Mesothelial cell of epicardium (in vitro differentiated cells): ENCODE data around the gene ZPBP. TPM values are rescaled to one million over a fixed set of nuclear protein-coding genes. Genes with fewer than 3 reads are reported as not detected.

Experiments
- DNase-seq, 2 experiments: peaks; one replicate each; pipeline ENCODE4 v3.0.0; 2021; ENCODE audit warnings: low spot score in 2 of 2; ENCODE audit not compliant: unreplicated experiment in 2 of 2
- H3K27ac Mint-ChIP-seq: 2 replicates; pipeline ENCODE4 v1.8.0; 2021; ENCODE audit warnings: mixed read lengths
- H3K27me3 Mint-ChIP-seq: 2 replicates; pipeline ENCODE4 v1.8.0; 2021; ENCODE audit warnings: low read depth, mixed read lengths
- H3K36me3 Mint-ChIP-seq: 2 replicates; pipeline ENCODE4 v1.8.0; 2021; ENCODE audit warnings: mixed read lengths
- H3K4me1 Mint-ChIP-seq: 2 replicates; pipeline ENCODE4 v1.8.0; 2021; ENCODE audit warnings: mixed read lengths
- H3K4me3 Mint-ChIP-seq: 2 replicates; pipeline ENCODE4 v1.8.0; 2021; ENCODE audit warnings: mild to moderate bottlenecking, moderate library complexity, mixed read lengths
- H3K9me3 Mint-ChIP-seq: 2 replicates; pipeline ENCODE4 v1.8.0; 2021; ENCODE audit warnings: mixed read lengths
- total RNA-seq: library from RNA; stranded (reverse); gene quantifications from 3 replicates; pipeline ENCODE4 v1.2.1, GENCODE V29; 2021
- TF ChIP-seq, protein P1 (sequence below): fragments of 200-600 bp; sonication (generic); IDR thresholded peaks from one replicate; pipeline ENCODE4 v1.5.0; 2021; ENCODE audit warnings: antibody characterized with exemption; ENCODE audit not compliant: unreplicated experiment

The ZPBP gene
- total RNA-seq, 1 donor from 2014 or later: not detected

DNA sequence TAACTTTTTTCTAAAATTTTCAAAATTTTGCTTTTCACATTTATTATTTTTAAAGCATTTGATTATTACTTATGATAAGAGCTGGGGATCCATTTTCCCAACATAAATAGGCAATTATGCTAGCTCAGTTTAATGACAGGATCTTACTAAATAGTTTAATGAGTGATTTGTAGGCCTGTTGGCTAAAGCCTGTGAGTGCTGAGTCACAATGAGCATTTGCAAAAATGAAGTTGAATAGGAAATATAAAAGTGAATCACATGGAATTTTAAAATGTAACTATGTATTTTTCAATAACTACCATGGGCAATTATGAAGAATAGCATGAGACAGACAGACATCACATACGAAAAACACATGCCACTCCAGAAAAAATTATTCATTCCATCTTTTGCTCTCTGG, 45.1 kb upstream of the ZPBP start:
- no peaks in the 10 kb centered on the region for H3K4me1 Mint-ChIP-seq
- no peak overlapping the region for H3K27ac Mint-ChIP-seq
- H3K4me3 Mint-ChIP-seq: no peak overlapping the region

DNA sequence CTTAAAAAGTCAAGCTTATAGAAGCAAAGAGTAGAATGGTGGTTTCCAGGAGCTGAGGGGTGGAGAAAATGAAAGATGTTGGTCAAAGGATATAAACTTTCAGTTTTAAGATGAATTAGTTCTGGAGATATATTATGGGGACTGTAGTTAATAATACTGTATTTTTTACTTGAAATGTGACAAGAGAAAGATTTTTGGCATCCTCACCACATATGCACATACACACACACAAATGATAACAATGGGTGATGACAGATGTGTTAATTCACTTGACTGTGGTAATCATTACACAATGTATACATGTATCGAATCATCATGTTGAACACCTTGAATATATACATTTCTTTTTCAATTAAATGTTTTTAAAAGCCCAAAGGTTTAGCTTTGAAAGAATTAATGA, 32.7 kb upstream of the ZPBP start:
- no peak for DNase-seq
- Mint-ChIP-seq H3K9me3 (peaks cover 7% of the 10 kb centered on the region), H3K27ac (no peak overlapping the region), H3K4me1 (no peaks in the 10 kb centered on the region), H3K36me3 (no peaks in the 10 kb centered on the region), H3K27me3 (peaks cover 3% of the 10 kb centered on the region), H3K4me3 (no peak overlapping the region)
- TF ChIP-seq, protein P1, sequence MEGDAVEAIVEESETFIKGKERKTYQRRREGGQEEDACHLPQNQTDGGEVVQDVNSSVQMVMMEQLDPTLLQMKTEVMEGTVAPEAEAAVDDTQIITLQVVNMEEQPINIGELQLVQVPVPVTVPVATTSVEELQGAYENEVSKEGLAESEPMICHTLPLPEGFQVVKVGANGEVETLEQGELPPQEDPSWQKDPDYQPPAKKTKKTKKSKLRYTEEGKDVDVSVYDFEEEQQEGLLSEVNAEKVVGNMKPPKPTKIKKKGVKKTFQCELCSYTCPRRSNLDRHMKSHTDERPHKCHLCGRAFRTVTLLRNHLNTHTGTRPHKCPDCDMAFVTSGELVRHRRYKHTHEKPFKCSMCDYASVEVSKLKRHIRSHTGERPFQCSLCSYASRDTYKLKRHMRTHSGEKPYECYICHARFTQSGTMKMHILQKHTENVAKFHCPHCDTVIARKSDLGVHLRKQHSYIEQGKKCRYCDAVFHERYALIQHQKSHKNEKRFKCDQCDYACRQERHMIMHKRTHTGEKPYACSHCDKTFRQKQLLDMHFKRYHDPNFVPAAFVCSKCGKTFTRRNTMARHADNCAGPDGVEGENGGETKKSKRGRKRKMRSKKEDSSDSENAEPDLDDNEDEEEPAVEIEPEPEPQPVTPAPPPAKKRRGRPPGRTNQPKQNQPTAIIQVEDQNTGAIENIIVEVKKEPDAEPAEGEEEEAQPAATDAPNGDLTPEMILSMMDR: no peak

More for the DNA sequence above, 45.1 kb upstream of the ZPBP start:
- Mint-ChIP-seq H3K36me3 (no peaks in the 10 kb centered on the region), H3K9me3 (peaks cover 4% of the 10 kb centered on the region), H3K27me3 (peaks cover 13% of the 10 kb centered on the region)
- no peak for DNase-seq
- TF ChIP-seq, protein P1: no peak

DNA sequence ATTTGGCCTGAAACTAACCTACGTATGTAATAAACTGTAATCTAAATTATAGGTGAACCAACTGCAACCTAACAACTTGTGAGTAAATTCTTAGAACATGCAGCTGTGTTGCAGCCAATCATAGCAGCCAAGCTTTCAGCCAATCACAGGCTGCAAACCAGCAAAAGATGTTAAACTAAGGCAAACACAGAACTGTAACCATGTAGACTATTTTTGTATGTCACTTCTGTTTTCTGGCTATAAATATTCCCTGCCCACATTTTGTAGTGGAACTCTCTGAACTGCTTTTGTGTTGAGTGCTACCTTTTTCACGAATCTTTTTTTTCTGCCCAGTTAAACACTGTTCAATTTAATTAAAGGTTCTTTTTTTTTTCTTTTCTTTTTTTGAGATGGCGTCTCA, 28.2 kb upstream of the ZPBP start:
- no peaks in the 10 kb centered on the region for H3K36me3 Mint-ChIP-seq
- DNase-seq: no peak
- no peak overlapping the region for H3K4me3 Mint-ChIP-seq
- H3K4me1 Mint-ChIP-seq: peaks cover 7% of the 10 kb centered on the region
- H3K27ac Mint-ChIP-seq: no peak overlapping the region
- H3K9me3 Mint-ChIP-seq: no peaks in the 10 kb centered on the region
- peaks cover 4% of the 10 kb centered on the region for H3K27me3 Mint-ChIP-seq
- TF ChIP-seq, protein P1: no peak

DNA sequence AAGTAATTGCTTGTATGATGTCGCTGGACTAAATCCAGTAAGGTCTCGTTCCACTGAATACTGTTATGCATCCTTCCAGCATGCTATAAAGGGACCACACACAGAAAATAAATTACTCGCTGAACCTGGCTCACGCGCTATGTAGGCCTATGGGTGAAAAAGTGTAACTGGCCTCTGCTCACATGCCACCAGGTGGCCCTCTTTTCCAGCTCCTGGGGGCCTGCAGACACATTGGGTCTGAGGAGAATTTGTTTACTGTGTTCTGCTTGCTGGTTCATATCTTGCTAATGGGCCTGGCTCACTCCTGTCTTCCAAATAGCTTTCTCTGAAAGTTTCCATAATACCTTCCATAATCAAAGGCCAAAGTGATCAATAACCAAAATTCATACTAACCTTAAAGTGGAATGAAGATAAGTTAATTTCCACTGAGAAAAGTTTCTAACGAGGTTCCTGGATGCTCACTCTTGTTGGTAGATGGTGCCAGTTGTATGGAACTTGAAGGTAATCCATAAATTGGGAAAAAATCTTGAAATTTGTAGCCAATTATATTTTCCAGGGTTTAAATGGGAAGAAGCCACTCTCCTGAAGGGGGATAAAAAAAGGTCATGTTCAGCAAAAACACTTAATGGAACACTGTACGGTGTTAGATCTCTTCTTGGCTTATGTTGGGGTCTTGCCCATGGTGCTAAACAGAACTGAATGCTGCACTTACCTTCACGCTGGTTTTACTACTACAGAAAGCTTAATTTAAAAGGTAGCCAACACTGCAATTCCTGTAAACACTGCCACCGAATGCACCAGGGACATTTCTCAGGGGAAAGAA, 27.0 kb upstream of the ZPBP start:
- TF ChIP-seq, protein P1: no peak
- H3K36me3 Mint-ChIP-seq: no peaks in the 10 kb centered on the region
- no peak for DNase-seq
- H3K4me1 Mint-ChIP-seq: peaks cover 7% of the 10 kb centered on the region
- H3K27me3 Mint-ChIP-seq: peaks cover 6% of the 10 kb centered on the region
- H3K9me3 Mint-ChIP-seq: no peaks in the 10 kb centered on the region
- H3K4me3 Mint-ChIP-seq: no peak overlapping the region
- no peak overlapping the region for H3K27ac Mint-ChIP-seq

DNA sequence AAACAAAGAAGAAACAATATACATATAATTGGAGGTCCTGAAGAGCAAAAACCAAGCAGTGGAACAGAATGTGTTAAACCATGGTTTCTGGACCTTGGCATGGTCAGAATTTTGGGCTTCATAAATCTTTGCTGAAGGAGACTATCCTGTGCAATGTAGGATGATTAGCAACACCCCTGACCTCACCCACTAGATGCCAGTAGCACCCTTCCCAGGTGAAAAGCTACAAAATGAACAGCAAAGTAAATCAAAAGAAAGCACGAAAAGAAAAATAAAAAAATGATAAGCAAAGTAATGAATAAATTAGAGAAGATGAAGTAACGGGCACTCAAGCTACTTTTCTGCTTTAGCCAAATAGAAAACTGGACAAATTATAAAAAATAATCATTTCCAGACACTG, 19.2 kb upstream of the ZPBP start:
- Mint-ChIP-seq H3K9me3 (peaks cover 28% of the 10 kb centered on the region), H3K27ac (no peak overlapping the region), H3K27me3 (peaks cover 2% of the 10 kb centered on the region), H3K4me3 (no peak overlapping the region), H3K4me1 (no peaks in the 10 kb centered on the region), H3K36me3 (no peaks in the 10 kb centered on the region)
- TF ChIP-seq, protein P1: no peak
- no peak for DNase-seq

DNA sequence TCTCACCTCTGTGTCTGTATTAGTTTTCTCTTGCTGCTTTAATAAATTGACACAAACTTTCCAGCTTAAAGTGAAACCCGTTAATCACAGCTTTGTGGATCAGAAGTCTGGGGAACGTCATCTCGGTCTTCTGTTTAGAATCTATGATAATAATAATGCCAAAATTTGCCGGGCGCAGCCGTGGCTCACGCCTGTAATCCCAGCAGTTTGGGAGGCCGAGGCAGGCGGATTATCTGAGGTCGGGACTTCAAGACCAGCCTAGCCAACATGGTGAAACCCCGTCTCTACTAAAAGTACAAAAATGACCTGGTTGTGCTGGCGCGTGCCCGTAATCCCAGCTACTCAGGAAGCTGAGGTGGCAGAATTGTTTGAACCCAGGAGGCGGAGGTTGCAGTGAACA, 8.8 kb upstream of the ZPBP start:
- H3K4me3 Mint-ChIP-seq: no peak overlapping the region
- no peaks in the 10 kb centered on the region for H3K36me3 Mint-ChIP-seq
- no peaks in the 10 kb centered on the region for H3K4me1 Mint-ChIP-seq
- no peak for DNase-seq
- H3K9me3 Mint-ChIP-seq: no peaks in the 10 kb centered on the region
- H3K27me3 Mint-ChIP-seq: peaks cover 2% of the 10 kb centered on the region
- H3K27ac Mint-ChIP-seq: no peak overlapping the region
- TF ChIP-seq, protein P1: no peak
